Astrocyte (in vitro differentiated cells and primary cell): ENCODE results near the gene ENPP7. TPM values are rescaled to one million over a fixed set of nuclear protein-coding genes. Genes with fewer than 3 reads are reported as not detected.
A peak's percentile ranks its signal among the peaks of the same experiment; 100 is the strongest.

Experiments
- DNase-seq: peaks from one replicate; pipeline ENCODE4 v3.0.0-alpha.2; 2010; ENCODE audit warnings: low read depth
- FAIRE-seq: peaks from 2 replicates; lab custom pipeline; 2011; peaks lifted over from hg19 to GRCh38; lab: Jason Lieb, UNC
- H2AFZ ChIP-seq: 2 replicates; pipeline ENCODE4 v1.6.0; 2012; ENCODE audit warnings: low read depth, low read length, inconsistent platforms
- H3K27ac ChIP-seq: 2 replicates; pipeline ENCODE4 v1.5.1; 2011; ENCODE audit warnings: low read depth, low read length, inconsistent platforms
- H3K27me3 ChIP-seq: 2 replicates; pipeline ENCODE4 v1.6.0; 2011; ENCODE audit warnings: low read length, inconsistent platforms; ENCODE audit not compliant: insufficient read depth
- H3K36me3 ChIP-seq: 2 replicates; pipeline ENCODE4 v1.5.1; 2011; ENCODE audit warnings: low read length, inconsistent platforms; ENCODE audit not compliant: insufficient read depth
- H3K4me1 ChIP-seq: 2 replicates; pipeline ENCODE4 v1.5.1; 2011; ENCODE audit warnings: low read length, inconsistent platforms; ENCODE audit not compliant: insufficient read depth
- H3K4me2 ChIP-seq: 2 replicates; pipeline ENCODE4 v1.6.0; 2012; ENCODE audit warnings: low read length, inconsistent platforms
- H3K4me3 ChIP-seq: 2 replicates; pipeline ENCODE4 v1.5.1; 2011; ENCODE audit warnings: low read depth, mild to moderate bottlenecking, low read length, inconsistent platforms; ENCODE audit not compliant: insufficient read depth
- H3K79me2 ChIP-seq: 2 replicates; pipeline ENCODE4 v1.6.0; 2012; ENCODE audit warnings: mild to moderate bottlenecking, low read length, inconsistent platforms; ENCODE audit not compliant: insufficient read depth
- H3K9ac ChIP-seq: 2 replicates; pipeline ENCODE4 v1.6.0; 2012; ENCODE audit warnings: mild to moderate bottlenecking, low read length, inconsistent platforms
- H3K9me3 ChIP-seq: 2 replicates; pipeline ENCODE4 v1.5.1; 2012; ENCODE audit warnings: low read depth, mild to moderate bottlenecking, low read length, inconsistent platforms; ENCODE audit not compliant: insufficient read depth
- H4K20me1 ChIP-seq: 2 replicates; pipeline ENCODE4 v1.6.0; 2012; ENCODE audit warnings: low read length, inconsistent platforms; ENCODE audit not compliant: insufficient read depth
- H3K27ac Mint-ChIP-seq: one replicate; pipeline ENCODE4 v1.8.0; 2021; ENCODE audit warnings: mild to moderate bottlenecking, mixed read lengths; ENCODE audit not compliant: unreplicated experiment
- H3K27me3 Mint-ChIP-seq: one replicate; pipeline ENCODE4 v1.8.0; 2021; ENCODE audit warnings: low read depth, mixed read lengths; ENCODE audit not compliant: unreplicated experiment
- H3K36me3 Mint-ChIP-seq: one replicate; pipeline ENCODE4 v1.8.0; 2021; ENCODE audit warnings: low read depth, mixed read lengths; ENCODE audit not compliant: unreplicated experiment
- H3K4me1 Mint-ChIP-seq: one replicate; pipeline ENCODE4 v1.8.0; 2021; ENCODE audit warnings: low read depth, mixed read lengths; ENCODE audit not compliant: unreplicated experiment
- H3K4me3 Mint-ChIP-seq: one replicate; pipeline ENCODE4 v1.8.0; 2021; ENCODE audit warnings: mild to moderate bottlenecking, moderate library complexity, mixed read lengths; ENCODE audit not compliant: unreplicated experiment
- H3K9me3 Mint-ChIP-seq: one replicate; pipeline ENCODE4 v1.8.0; 2021; ENCODE audit warnings: mild to moderate bottlenecking, mixed read lengths; ENCODE audit not compliant: unreplicated experiment
- CTCF ChIP-seq: IDR thresholded peaks from 2 replicates; pipeline ENCODE4 v1.5.1; 2011; ENCODE audit warnings: low read depth, mild to moderate bottlenecking, inconsistent platforms, low read length, moderate library complexity; ENCODE audit not compliant: insufficient read depth
- EZH2 ChIP-seq: IDR thresholded peaks from 2 replicates; pipeline ENCODE4 v1.6.1; 2012; ENCODE audit warnings: mild to moderate bottlenecking, low read length, inconsistent platforms; ENCODE audit not compliant: insufficient read depth
- total RNA-seq: library from RNA; stranded (reverse); gene quantifications from 2 replicates; pipeline ENCODE4 v1.2.1, GENCODE V29; 2021

The ENPP7 gene
- total RNA-seq, 1 donor from 2014 or later: not detected

DNA sequence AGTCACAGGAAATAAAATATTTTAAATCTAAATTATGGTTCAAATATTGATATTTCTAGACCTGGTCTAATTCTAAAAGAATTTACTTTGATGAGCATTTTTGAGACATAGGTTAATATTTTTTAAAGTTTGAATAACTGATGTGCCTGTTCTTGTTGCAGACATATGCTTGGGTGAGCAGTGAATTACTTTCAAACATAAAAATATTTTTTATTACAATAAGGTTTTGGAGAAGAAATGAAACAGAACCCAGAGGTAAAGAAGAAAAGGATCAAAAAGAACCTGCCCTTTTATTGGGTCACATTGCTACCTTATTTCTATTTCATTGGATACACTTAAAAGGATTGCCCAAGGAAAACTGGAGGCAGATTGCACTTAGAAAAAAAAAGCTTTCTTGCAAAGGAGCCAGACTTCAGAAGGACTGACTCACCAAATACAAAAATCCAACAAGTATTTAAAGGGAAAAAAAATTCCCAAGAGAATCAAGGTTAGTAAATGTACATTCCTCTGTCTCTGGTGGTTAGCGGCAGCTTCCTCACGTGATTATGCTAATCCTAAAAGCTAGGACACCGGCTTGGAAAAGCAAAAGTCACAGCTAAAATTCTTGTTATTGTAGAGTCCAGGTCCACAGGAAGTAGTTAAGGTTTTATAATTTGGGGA, 18.5 kb downstream of the ENPP7 start:
- Mint-ChIP-seq H3K36me3 (no peaks in the 10 kb centered on the region), H3K27me3 (peaks cover 49% of the 10 kb centered on the region), H3K4me1 (peaks cover 9% of the 10 kb centered on the region), H3K4me3 (no peak overlapping the region), H3K27ac (no peak overlapping the region), H3K9me3 (no peaks in the 10 kb centered on the region)
- no peaks in the 10 kb centered on the region for H3K79me2 ChIP-seq
- peak overlapping the region; percentile 57 for H3K4me2 ChIP-seq
- H3K4me1 ChIP-seq: peaks cover 5% of the 10 kb centered on the region
- DNase-seq (peak; percentile 71), FAIRE-seq (no peak)
- no peak overlapping the region for H3K4me3 ChIP-seq
- no peaks in the 10 kb centered on the region for H4K20me1 ChIP-seq
- H3K27me3 ChIP-seq: peaks cover 41% of the 10 kb centered on the region
- no peak overlapping the region for H3K27ac ChIP-seq
- no peak overlapping the region for H2AFZ ChIP-seq
- no peaks in the 10 kb centered on the region for H3K36me3 ChIP-seq
- H3K9ac ChIP-seq: no peak overlapping the region
- no peaks in the 10 kb centered on the region for H3K9me3 ChIP-seq
- TF ChIP-seq CTCF (no peak), EZH2 (no peak)

DNA sequence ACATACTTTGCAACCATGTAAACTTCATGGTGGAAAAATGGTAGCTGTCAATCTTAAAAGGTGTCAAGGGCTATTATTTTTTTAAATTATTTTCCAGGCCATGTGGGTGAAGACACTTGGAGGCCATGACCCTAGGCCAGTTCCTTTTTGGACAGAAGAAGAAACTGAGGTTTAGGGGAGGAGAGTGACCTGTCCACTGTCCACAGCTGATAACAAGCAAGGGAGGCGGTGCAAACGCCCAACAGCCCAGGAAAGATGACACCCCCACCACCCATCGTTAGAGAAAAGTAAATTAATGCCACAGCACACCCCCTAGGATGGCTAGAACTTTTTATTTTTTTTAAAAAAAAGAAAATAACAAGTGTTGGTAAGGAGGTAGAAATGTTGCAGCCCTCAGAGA, 19.2 kb downstream of the ENPP7 start:
- no peaks in the 10 kb centered on the region for H3K79me2 ChIP-seq
- no peak overlapping the region for H2AFZ ChIP-seq
- no peak overlapping the region for H3K27ac ChIP-seq
- H3K9ac ChIP-seq: no peak overlapping the region
- peaks cover 45% of the 10 kb centered on the region for H3K27me3 ChIP-seq
- peaks cover 47% of the 10 kb centered on the region for H3K27me3 Mint-ChIP-seq
- no peaks in the 10 kb centered on the region for H3K9me3 ChIP-seq
- no peak overlapping the region for H3K4me3 ChIP-seq
- no peak for FAIRE-seq
- H4K20me1 ChIP-seq: no peaks in the 10 kb centered on the region
- H3K9me3 Mint-ChIP-seq: no peaks in the 10 kb centered on the region
- no peak overlapping the region for H3K4me3 Mint-ChIP-seq
- peaks cover 9% of the 10 kb centered on the region for H3K4me1 Mint-ChIP-seq
- H3K36me3 Mint-ChIP-seq: no peaks in the 10 kb centered on the region
- DNase-seq: no peak
- TF ChIP-seq EZH2: no peak
- TF ChIP-seq CTCF: no peak
- H3K27ac Mint-ChIP-seq: no peak overlapping the region
- H3K36me3 ChIP-seq: no peaks in the 10 kb centered on the region
- H3K4me2 ChIP-seq: no peak overlapping the region
- H3K4me1 ChIP-seq: peaks cover 5% of the 10 kb centered on the region
